GM12892 (cell line): ENCODE results near the gene RSF1.

Experiments
- POLR2A ChIP-seq: IDR thresholded peaks from 2 replicates; pipeline ENCODE4 v1.6.1; 2011; ENCODE audit warnings: low read depth, low read length, control low read depth
- POLR2AphosphoS5 ChIP-seq: IDR thresholded peaks from 2 replicates; pipeline ENCODE4 v1.6.1; 2011; ENCODE audit warnings: low read depth, low read length, control low read depth
- TAF1 ChIP-seq: IDR thresholded peaks from 2 replicates; pipeline ENCODE4 v1.6.1; 2011; ENCODE audit warnings: low read depth, mild to moderate bottlenecking, control low read depth, low read length, borderline replicate concordance

GRCh38 chr11:77704029-77704428, 116.5 kb downstream of the RSF1 start:
- TF ChIP-seq POLR2A = no peak
- TF ChIP-seq POLR2AphosphoS5 = no peak
- TF ChIP-seq TAF1 = no peak
